HepG2 (cell line): ENCODE measurements around the gene HSPB7. TPM values are rescaled to one million over a fixed set of nuclear protein-coding genes. Genes with fewer than 3 reads are reported as not detected.

Source experiments
- ARID4A ChIP-seq: sonication (generic); formaldehyde crosslinking; IDR thresholded peaks from 2 replicates; pipeline ENCODE4 v1.5.0; 2020; ENCODE audit warnings: mild to moderate bottlenecking, missing genetic modification reagents, borderline replicate concordance
- FOXK1 ChIP-seq: sonication (generic); formaldehyde crosslinking; IDR thresholded peaks from 2 replicates; pipeline ENCODE4 v1.4.0; 2020; ENCODE audit warnings: low read depth, missing genetic modification reagents, borderline replicate concordance
- GLMP ChIP-seq: sonication (generic); formaldehyde crosslinking; IDR thresholded peaks from 2 replicates; pipeline ENCODE4 v1.9.0; 2021; ENCODE audit warnings: missing genetic modification reagents, mild to moderate bottlenecking, borderline replicate concordance
- HNRNPL ChIP-seq: fragments of 200-400 bp; formaldehyde crosslinking; IDR thresholded peaks from 2 replicates; pipeline ENCODE4 v1.6.1; 2017; ENCODE audit warnings: mild to moderate bottlenecking, low read depth, low read length
- MIER2 ChIP-seq: IDR thresholded peaks from 2 replicates; pipeline ENCODE4 v1.6.1; 2016; ENCODE audit warnings: missing biosample characterization, missing genetic modification reagents
- MXI1 ChIP-seq: IDR thresholded peaks from 3 replicates; pipeline ENCODE4 v1.6.1; 2012; ENCODE audit warnings: low read depth, low read length, inconsistent platforms, borderline replicate concordance
- NCOR1 ChIP-seq: fragments of 200-600 bp; sonication (generic); IDR thresholded peaks from 2 replicates; pipeline ENCODE4 v1.7.0; 2017; ENCODE audit warnings: antibody characterized with exemption, low read length, borderline replicate concordance
- NR2F1 ChIP-seq, 2 experiments: fragments of 450-650 bp in 1 of 2; formaldehyde crosslinking in 1 of 2; IDR thresholded peaks; 2 replicates each; pipeline versions ENCODE4 v1.5.0 to v1.6.1; 2016 to 2020; ENCODE audit warnings: mild to moderate bottlenecking in 1 of 2, missing compliant biosample characterization in 1 of 2, missing genetic modification reagents in 1 of 2, moderate library complexity in 1 of 2
- PCBP2 ChIP-seq: fragments of 200-400 bp; formaldehyde crosslinking; optimal IDR thresholded peaks from 2 replicates; pipeline ENCODE3; 2018; ENCODE audit warnings: low read length, low read depth; ENCODE audit not compliant: poor library complexity, severe bottlenecking
- SAP130 ChIP-seq: IDR thresholded peaks from 2 replicates; pipeline ENCODE4 v1.6.1; 2016; ENCODE audit warnings: low read depth
- TFAP4 ChIP-seq: sonication (generic); IDR thresholded peaks from 2 replicates; pipeline ENCODE4 v1.6.1; 2016; ENCODE audit warnings: low read depth, borderline replicate concordance
- TFE3 ChIP-seq: IDR thresholded peaks from 2 replicates; pipeline ENCODE4 v1.6.1; 2016
- ZBTB21 ChIP-seq: sonication (generic); formaldehyde crosslinking; IDR thresholded peaks from 2 replicates; pipeline ENCODE4 v1.4.0; 2020; ENCODE audit warnings: missing genetic modification reagents
- ZMYM3 ChIP-seq: sonication (generic); formaldehyde crosslinking; IDR thresholded peaks from 2 replicates; pipeline ENCODE4 v1.5.1; 2020; ENCODE audit warnings: mild to moderate bottlenecking, missing genetic modification reagents
- ZNF607 ChIP-seq: sonication (generic); formaldehyde crosslinking; IDR thresholded peaks from 2 replicates; pipeline ENCODE4 v1.5.1; 2020; ENCODE audit warnings: missing genetic modification reagents, mild to moderate bottlenecking, borderline replicate concordance
- ZNF652 ChIP-seq: IDR thresholded peaks from 2 replicates; pipeline ENCODE4 v1.6.1; 2016; ENCODE audit warnings: low read depth, borderline replicate concordance
- ZNF749 ChIP-seq: sonication (generic); formaldehyde crosslinking; IDR thresholded peaks from 2 replicates; pipeline ENCODE4 v1.8.0; 2022; ENCODE audit warnings: mild to moderate bottlenecking, missing genetic modification reagents, moderate library complexity, borderline replicate concordance
- ZNF768 ChIP-seq: sonication (generic); formaldehyde crosslinking; IDR thresholded peaks from 2 replicates; pipeline ENCODE4 v1.4.0; 2020; ENCODE audit warnings: missing genetic modification reagents
- ZUFSP ChIP-seq: sonication (generic); formaldehyde crosslinking; IDR thresholded peaks from 2 replicates; pipeline ENCODE4 v1.9.0; 2021; ENCODE audit warnings: missing genetic modification reagents, mild to moderate bottlenecking, borderline replicate concordance
- polyA plus RNA-seq, 8 experiments: library from polyadenylated mRNA; depleted of rRNA in 3 of 8; stranded (reverse) in 7 of 8; unstranded in 1 of 8; fragments of >200 nt; fragmentation: Illumina TruSeq in 4 of 8; extraction: Trizol in 4 of 8; gene quantifications; 2 replicates each; pipeline versions ENCODE4 v1.2.1 to v1.2.3, GENCODE V29; 2011 to 2016; ENCODE audit warnings: low read depth in 4 of 8, missing spikeins in 1 of 8, mixed read lengths in 1 of 8; ENCODE audit not compliant: insufficient read depth in 1 of 8
- total RNA-seq, 5 experiments: library from RNA; depleted of rRNA; stranded (reverse); fragments of >200 nt; fragmentation: Illumina TruSeq; extraction: Trizol; gene quantifications; 2 replicates each; pipeline ENCODE4 v1.2.3, GENCODE V29; 2016; ENCODE audit warnings: low read depth in 1 of 5

Gene HSPB7
- total and polyA plus RNA-seq, 2 of the 13 experiments (the other 11 are each of a cell fraction or from before 2014, with no cell fraction given), result 0.20 TPM; not detected in 1

- 0 out of 4 replicates have a peak, but pooled peaks of 1 of the 2 experiments have one; percentile 22 for TF ChIP-seq NR2F1 (CRISPR knock-in tag; IDR thresholded peaks at IDR 0.05)
- TF ChIP-seq ZBTB21 (CRISPR knock-in tag), result peak; percentile 47; the same call in 1 of the 2 replicates
- TF ChIP-seq ZUFSP (CRISPR knock-in tag), result no peak
- 0 out of 2 replicates have a peak, but pooled peaks have one; percentile 44 for TF ChIP-seq HNRNPL
- no peak for TF ChIP-seq PCBP2
- TF ChIP-seq ZNF749 (CRISPR knock-in tag), result no peak
- TF ChIP-seq FOXK1 (CRISPR knock-in tag), result no peak
- 0 out of 2 replicates have a peak, but pooled peaks have one; percentile 17 for TF ChIP-seq TFE3 (CRISPR knock-in tag)
- no peak for TF ChIP-seq ZNF652 (CRISPR knock-in tag)
- no peak for TF ChIP-seq MIER2 (CRISPR knock-in tag)
- TF ChIP-seq SAP130 (CRISPR knock-in tag), result peak; percentile 72
- TF ChIP-seq ARID4A (CRISPR knock-in tag), result 0 out of 2 replicates have a peak, but pooled peaks have one; percentile 36
- TF ChIP-seq NCOR1, result peak; percentile 43; the same call in 1 of the 2 replicates
- no peak for TF ChIP-seq GLMP (CRISPR knock-in tag)
- peak; percentile 81; the same call in 1 of the 2 replicates for TF ChIP-seq ZMYM3 (CRISPR knock-in tag)
- no peak for TF ChIP-seq ZNF607
- no peak for TF ChIP-seq ZNF768 (CRISPR knock-in tag)
- TF ChIP-seq MXI1, result peak; percentile 77; the same call in 2 of the 3 replicates
- peak; percentile 94 for TF ChIP-seq TFAP4
Observed at GRCh38 chr1:16067127-16067768, 49.4 kb upstream of the HSPB7 start (continued).
